TTC549 (cell line): ENCODE data around the gene ZMYND15.

ENCODE experiments used
- FAIRE-seq: peaks from 2 replicates; lab custom pipeline; 2012; peaks lifted over from hg19 to GRCh38; lab: Jason Lieb, UNC

Gene ZMYND15

DNA sequence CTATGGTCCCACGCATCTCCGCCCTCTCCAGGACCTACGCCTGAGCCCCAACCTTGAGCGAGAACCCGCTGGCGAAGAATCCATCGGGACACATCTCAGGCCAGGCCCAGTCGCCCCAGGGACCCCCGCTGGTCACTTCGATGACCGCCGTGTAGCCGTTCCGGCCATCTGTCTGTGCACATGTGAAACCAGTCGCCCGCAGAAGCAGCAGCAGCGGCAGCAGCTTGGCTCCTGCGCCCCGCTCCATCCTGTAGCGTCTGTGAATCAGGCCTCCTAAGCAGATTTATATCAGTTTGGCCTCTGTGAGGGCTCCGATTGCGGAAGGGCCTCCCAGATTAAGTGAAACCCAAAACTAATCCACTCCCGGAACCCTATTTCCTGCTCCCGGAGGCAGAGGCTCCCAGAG, 46.5 kb downstream of the ZMYND15 start, which contains the start of gene VMO1:
VMO1 (minus strand) TSS at position 259 of the 406 bp plus-strand sequence; CDS start at position 247, 12 bp downstream.
- FAIRE-seq, result no peak

DNA sequence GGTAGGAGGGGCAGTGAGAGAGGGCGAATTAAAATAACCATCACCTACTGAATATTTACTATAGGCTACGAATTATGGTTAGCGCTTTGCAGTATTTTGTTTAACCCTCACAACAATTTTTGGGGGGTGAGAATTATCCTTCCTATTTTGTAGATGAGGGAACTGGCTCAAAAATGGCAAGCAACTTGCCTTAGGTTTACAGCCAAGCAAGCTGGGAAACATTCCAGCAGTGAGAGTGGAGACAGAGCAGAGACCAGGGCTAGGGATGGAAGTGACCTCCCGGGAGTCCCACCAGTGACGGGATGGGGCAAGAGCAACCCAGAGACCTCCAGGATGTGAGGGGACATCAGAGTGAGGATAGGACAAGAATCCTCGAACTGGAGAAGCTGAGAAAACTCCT, 46.9 kb downstream of the ZMYND15 start:
- no peak for FAIRE-seq

DNA sequence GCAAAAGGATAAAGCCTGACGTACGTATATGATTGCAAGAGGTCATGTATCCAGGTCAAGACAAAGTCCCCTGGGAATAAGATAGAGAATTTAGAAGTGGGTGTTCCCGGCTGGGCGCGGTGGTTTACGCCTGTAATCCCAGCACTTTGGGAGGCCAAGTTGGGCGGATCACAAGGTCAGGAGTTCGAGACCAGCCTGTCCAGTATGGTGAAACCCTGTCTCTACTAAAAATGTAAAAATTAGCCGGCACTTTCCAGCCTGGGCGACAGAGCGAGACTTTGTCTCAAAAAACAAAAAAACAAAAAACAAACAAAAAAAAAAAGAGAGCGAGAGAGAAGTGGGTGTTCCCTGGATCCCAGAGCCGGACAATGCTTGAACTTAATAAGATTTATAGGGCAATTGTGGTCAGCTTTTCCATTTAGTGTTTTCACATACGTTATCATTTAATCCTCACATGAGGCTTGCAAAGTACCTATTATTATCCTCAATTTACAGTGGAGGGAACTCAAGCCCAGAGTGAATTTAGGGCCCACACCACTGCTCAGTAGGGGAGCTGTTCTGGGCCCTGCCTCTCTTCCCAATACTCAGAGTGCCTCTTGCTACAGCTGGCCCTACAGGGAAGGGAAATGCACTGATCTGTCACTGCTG, 48.6 kb downstream of the ZMYND15 start:
- no peak for FAIRE-seq

- FAIRE-seq, result no peak
Measured at GRCh38 chr17:4788807-4789700, 49.4 kb downstream of the ZMYND15 start, which contains the start of gene GLTPD2. Gene GLTPD2 (plus strand): TSS chr17:4788964. CDS start chr17:4789012, 48 bp downstream.

DNA sequence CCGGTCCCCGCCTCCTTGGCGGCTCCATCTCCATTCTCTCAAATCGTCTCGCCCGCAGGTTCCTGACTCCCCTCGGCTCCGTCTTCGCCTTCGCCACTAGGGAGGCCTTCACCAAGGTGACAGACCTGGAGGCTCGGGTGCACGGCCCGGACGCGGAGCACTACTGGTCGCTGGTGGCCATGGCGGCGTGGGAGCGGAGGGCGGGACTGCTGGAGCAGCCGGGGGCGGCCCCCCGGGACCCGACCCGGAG, 50.0 kb downstream of the ZMYND15 start:
- FAIRE-seq, result no peak

DNA sequence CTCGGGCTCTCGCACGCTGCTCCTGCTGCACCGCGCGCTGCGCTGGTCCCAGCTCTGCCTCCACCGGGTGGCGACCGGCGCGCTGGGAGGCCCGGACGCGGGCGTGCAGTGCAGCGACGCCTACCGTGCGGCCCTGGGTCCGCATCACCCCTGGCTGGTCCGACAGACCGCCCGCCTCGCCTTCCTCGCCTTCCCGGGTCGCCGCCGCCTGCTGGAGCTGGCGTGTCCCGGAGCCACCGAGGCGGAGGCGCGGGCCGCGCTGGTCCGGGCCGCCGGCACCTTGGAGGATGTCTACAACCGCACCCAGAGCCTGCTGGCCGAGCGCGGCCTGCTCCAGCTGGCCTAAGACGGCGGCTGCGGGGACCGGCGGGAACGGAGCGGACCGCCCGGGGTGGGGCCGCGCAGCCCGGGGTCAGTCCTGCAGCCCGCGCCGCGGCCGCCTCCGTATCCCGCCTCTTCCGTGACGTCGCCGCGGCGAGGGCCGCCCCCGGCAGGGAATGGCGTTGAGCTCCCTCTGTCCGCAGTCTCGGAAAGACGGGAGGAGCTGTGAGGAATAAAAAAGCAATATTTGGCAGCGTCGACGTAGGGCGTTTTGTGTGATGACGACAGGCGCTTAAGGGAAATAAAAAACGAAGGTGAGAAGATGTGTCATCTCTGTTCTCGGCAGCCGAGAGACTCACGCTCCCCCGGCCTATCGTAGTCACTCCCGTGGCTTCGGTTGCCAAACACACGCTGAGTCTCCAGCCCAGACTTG, 50.5 kb downstream of the ZMYND15 start:
- no peak for FAIRE-seq

- no peak for FAIRE-seq
Measured at GRCh38 chr17:4790705-4791088, 51.1 kb downstream of the ZMYND15 start.

GRCh38 chr17:4795168-4795567, 55.5 kb downstream of the ZMYND15 start:
- no peak for FAIRE-seq
